H9 (cell line): ENCODE results near the gene PNMT. TPM values are rescaled to one million over a fixed set of nuclear protein-coding genes. Genes with fewer than 3 reads are reported as not detected.

Experiments
- DNase-seq: peaks from one replicate; pipeline ENCODE4 v3.0.0-alpha.2; 2017
- H2AFZ ChIP-seq: one replicate; pipeline ENCODE4 v1.6.1; 2013; ENCODE audit warnings: mild to moderate bottlenecking, low read length, control low read depth, moderate library complexity
- H2AK5ac ChIP-seq: 2 replicates; pipeline ENCODE4 v1.6.1; 2013; ENCODE audit warnings: low read length, control low read depth, mixed read lengths; ENCODE audit not compliant: insufficient read length
- H2BK120ac ChIP-seq: one replicate; pipeline ENCODE4 v1.6.1; 2013; ENCODE audit warnings: low read depth, mild to moderate bottlenecking, low read length, control low read depth, inconsistent platforms; ENCODE audit not compliant: poor library complexity, severe bottlenecking
- H2BK12ac ChIP-seq: 2 replicates; pipeline ENCODE4 v1.6.1; 2013; ENCODE audit warnings: low read length, control low read depth, mixed read lengths, low read depth; ENCODE audit not compliant: insufficient read length
- H2BK15ac ChIP-seq: 2 replicates; pipeline ENCODE4 v1.6.1; 2013; ENCODE audit warnings: low read depth, low read length, control low read depth
- H2BK20ac ChIP-seq: one replicate; pipeline ENCODE4 v1.6.1; 2013; ENCODE audit warnings: low read depth, mild to moderate bottlenecking, low read length, control low read depth, inconsistent platforms; ENCODE audit not compliant: poor library complexity, severe bottlenecking
- H2BK5ac ChIP-seq: 2 replicates; pipeline ENCODE4 v1.6.1; 2013; ENCODE audit warnings: low read length, control low read depth, mixed read lengths; ENCODE audit not compliant: insufficient read length
- H3K14ac ChIP-seq: 2 replicates; pipeline ENCODE4 v1.6.1; 2013; ENCODE audit warnings: low read length, control low read depth; ENCODE audit not compliant: insufficient read depth
- H3K18ac ChIP-seq: 2 replicates; pipeline ENCODE4 v1.6.1; 2013; ENCODE audit warnings: low read depth, mild to moderate bottlenecking, mixed read lengths, low read length, control low read depth; ENCODE audit not compliant: insufficient read length
- H3K23ac ChIP-seq: 2 replicates; pipeline ENCODE4 v1.6.1; 2013; ENCODE audit warnings: low read length, control low read depth, mixed read lengths, low read depth; ENCODE audit not compliant: insufficient read length
- H3K23me2 ChIP-seq: 2 replicates; pipeline ENCODE4 v1.6.1; 2013; ENCODE audit warnings: low read depth, mild to moderate bottlenecking, mixed read lengths, low read length, control low read depth; ENCODE audit not compliant: insufficient read length, poor library complexity, severe bottlenecking
- H3K27ac ChIP-seq: 2 replicates; pipeline ENCODE4 v1.5.1; 2013; ENCODE audit warnings: low read length, control low read depth, mixed read lengths, low read depth; ENCODE audit not compliant: insufficient read length
- H3K27me3 ChIP-seq: 2 replicates; pipeline ENCODE4 v1.6.1; 2013; ENCODE audit warnings: low read length, control low read depth, inconsistent platforms; ENCODE audit not compliant: insufficient read depth
- H3K4ac ChIP-seq: 2 replicates; pipeline ENCODE4 v1.6.1; 2013; ENCODE audit warnings: low read depth, mild to moderate bottlenecking, control low read depth, inconsistent platforms, low read length, moderate library complexity
- H3K4me1 ChIP-seq: 2 replicates; pipeline ENCODE4 v1.6.1; 2013; ENCODE audit warnings: low read length, control low read depth, inconsistent platforms; ENCODE audit not compliant: insufficient read depth
- H3K4me2 ChIP-seq: 2 replicates; pipeline ENCODE4 v1.6.1; 2013; ENCODE audit warnings: low read length, control low read depth, mixed read lengths; ENCODE audit not compliant: insufficient read length, insufficient read depth
- H3K56ac ChIP-seq: 2 replicates; pipeline ENCODE4 v1.6.1; 2013; ENCODE audit warnings: low read depth, mild to moderate bottlenecking, mixed read lengths, low read length, control low read depth; ENCODE audit not compliant: insufficient read length
- H3K79me1 ChIP-seq: 2 replicates; pipeline ENCODE4 v1.6.1; 2013; ENCODE audit warnings: low read depth, mild to moderate bottlenecking, moderate library complexity, low read length, control low read depth, inconsistent platforms; ENCODE audit not compliant: insufficient read depth, poor library complexity, severe bottlenecking
- H3K79me2 ChIP-seq: 2 replicates; pipeline ENCODE4 v1.6.1; 2013; ENCODE audit warnings: low read length, control low read depth, inconsistent platforms; ENCODE audit not compliant: insufficient read depth
- H3K9ac ChIP-seq: 2 replicates; pipeline ENCODE4 v1.6.1; 2013; ENCODE audit warnings: low read length, control low read depth, mixed read lengths; ENCODE audit not compliant: insufficient read length; ENCODE audit errors: extremely low read depth
- H3K9me3 ChIP-seq: one replicate; pipeline ENCODE4 v1.6.1; 2013; ENCODE audit warnings: low read depth, low read length, inconsistent platforms; ENCODE audit not compliant: control insufficient read depth
- H3T11ph ChIP-seq: one replicate; pipeline ENCODE4 v1.6.1; 2013; ENCODE audit warnings: mild to moderate bottlenecking, low read length, control low read depth, inconsistent platforms
- H4K20me1 ChIP-seq: one replicate; pipeline ENCODE4 v1.6.1; 2013; ENCODE audit not compliant: control insufficient read depth, insufficient read length, insufficient read depth
- H4K5ac ChIP-seq: 2 replicates; pipeline ENCODE4 v1.6.1; 2013; ENCODE audit warnings: low read depth, mild to moderate bottlenecking, mixed read lengths, low read length, control low read depth; ENCODE audit not compliant: insufficient read length
- H4K8ac ChIP-seq: replicated peaks from 2 replicates; pipeline ENCODE4 v1.6.1; 2013; ENCODE audit warnings: low read length, control low read depth, mixed read lengths, low read depth; ENCODE audit not compliant: insufficient read length
- H4K91ac ChIP-seq: 2 replicates; pipeline ENCODE4 v1.6.1; 2013; ENCODE audit warnings: low read depth, mild to moderate bottlenecking, moderate library complexity, mixed read lengths, low read length, control low read depth; ENCODE audit not compliant: insufficient read length
- H3K27ac Mint-ChIP-seq, 3 experiments: 2 replicates in 2 of 3; 3 replicates in 1 of 3; pipeline ENCODE4 v1.8.0; 2020 to 2021; ENCODE audit warnings: mixed read lengths in 3 of 3, mild to moderate bottlenecking in 1 of 3, moderate library complexity in 1 of 3
- H3K27me3 Mint-ChIP-seq: 2 replicates; pipeline ENCODE4 v1.8.0; 2021; ENCODE audit warnings: low read depth, mild to moderate bottlenecking, moderate library complexity, mixed read lengths
- H3K36me3 Mint-ChIP-seq, 3 experiments: 2 replicates in 2 of 3; 3 replicates in 1 of 3; pipeline ENCODE4 v1.8.0; 2020 to 2021; ENCODE audit warnings: low read depth in 3 of 3, mixed read lengths in 3 of 3; ENCODE audit not compliant: insufficient read depth in 1 of 3
- H3K4me1 Mint-ChIP-seq, 2 experiments: 2 replicates each; pipeline ENCODE4 v1.8.0; 2020; ENCODE audit warnings: mixed read lengths in 2 of 2
- H3K4me3 Mint-ChIP-seq, 2 experiments: 2 replicates in 1 of 2; 3 replicates in 1 of 2; pipeline ENCODE4 v1.8.0; 2020 to 2021; ENCODE audit warnings: mild to moderate bottlenecking in 2 of 2, mixed read lengths in 2 of 2, moderate library complexity in 1 of 2
- H3K9me3 Mint-ChIP-seq, 2 experiments: 2 replicates in 1 of 2; 3 replicates in 1 of 2; pipeline ENCODE4 v1.8.0; 2020; ENCODE audit warnings: mild to moderate bottlenecking in 2 of 2, mixed read lengths in 2 of 2, moderate library complexity in 1 of 2
- WGBS: extraction: QIAGEN DNeasy Blood & Tissue Kit; methylation state at CpG from one replicate; pipeline ENCODE4 v1.1.7; 2013; ENCODE audit warnings: missing lambda C conversion rate, low lambda C conversion rate, mixed read lengths; ENCODE audit not compliant: insufficient read length; ENCODE audit errors: extremely low coverage; 5-methylcytosine and 5-hydroxymethylcytosine counted together
- total RNA-seq: library from RNA; stranded (reverse); gene quantifications from 2 replicates; pipeline ENCODE4 v1.2.1, GENCODE V29; 2021
- TF ChIP-seq, protein P1 (sequence below): fragments of 200-600 bp; sonication (generic); conservative IDR thresholded peaks from 3 replicates; pipeline ENCODE4 v1.8.0; 2021; ENCODE audit warnings: antibody characterized with exemption, mild to moderate bottlenecking

PNMT gene
- total RNA-seq, 1 experiment from 2014 or later, result 2.1 TPM

DNA sequence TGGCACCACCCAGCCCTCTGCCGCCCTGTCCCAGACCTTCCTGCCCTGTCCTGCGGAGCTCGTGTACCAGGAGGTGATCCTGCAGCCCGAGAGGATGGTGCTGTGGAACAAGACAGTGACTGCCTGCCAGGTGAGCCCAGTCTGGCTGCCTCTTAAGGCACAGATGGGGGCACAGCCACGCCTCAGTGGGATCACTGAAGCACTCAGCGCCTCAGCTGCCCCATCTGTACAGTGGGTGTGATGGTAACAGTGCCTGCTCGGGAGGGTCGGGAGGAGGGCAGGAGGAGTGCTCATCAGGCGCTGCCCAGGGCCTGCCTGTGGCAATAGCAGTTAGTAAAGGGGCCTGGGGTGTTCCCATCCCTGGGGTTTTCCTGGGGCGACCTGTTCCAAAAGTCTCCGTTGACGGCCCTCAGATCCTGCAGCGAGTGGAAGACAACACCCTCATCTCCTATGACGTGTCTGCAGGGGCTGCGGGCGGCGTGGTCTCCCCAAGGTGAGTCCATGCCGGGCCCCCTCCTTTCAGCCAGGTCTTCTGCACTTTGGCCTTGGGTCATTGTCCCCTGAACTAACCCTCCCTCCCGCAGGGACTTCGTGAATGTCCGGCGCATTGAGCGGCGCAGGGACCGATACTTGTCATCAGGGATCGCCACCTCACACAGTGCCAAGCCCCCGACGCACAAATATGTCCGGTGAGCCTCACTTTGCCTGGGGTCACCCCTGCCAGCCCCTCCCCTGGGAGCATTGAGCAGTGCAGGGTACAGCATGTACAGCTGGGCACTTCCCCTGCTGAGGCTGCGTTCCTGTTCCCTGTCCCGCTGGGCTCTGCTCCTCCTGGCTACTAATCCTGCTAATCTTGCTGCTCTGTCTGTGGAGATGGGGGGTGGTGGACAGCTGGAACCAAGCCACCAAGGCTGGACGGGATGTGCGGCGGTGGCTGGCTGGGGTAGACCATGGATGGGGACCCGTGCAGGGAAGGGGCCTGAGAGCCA, 7.6 kb upstream of the PNMT start:
- peaks cover 17 to 46% of the 10 kb centered on the region in 2 experiments for H3K4me1 Mint-ChIP-seq
- no peaks in the 10 kb centered on the region for H3K9me3 Mint-ChIP-seq
- no peak overlapping the region for H2BK120ac ChIP-seq
- H3T11ph ChIP-seq, result no peak overlapping the region
- H3K27me3 Mint-ChIP-seq, result peaks cover 14% of the 10 kb centered on the region
- H3K9ac ChIP-seq, result no peak overlapping the region
- no peaks in the 10 kb centered on the region for H4K20me1 ChIP-seq
- no peak overlapping the region for H3K14ac ChIP-seq
- H3K4me2 ChIP-seq, result no peak overlapping the region
- no peaks in the 10 kb centered on the region for H3K9me3 ChIP-seq
- peaks cover 6 to 26% (median 11%) of the 10 kb centered on the region in 3 experiments; a peak in 6 of 7 replicates for H3K36me3 Mint-ChIP-seq
- no peak overlapping the region for H4K5ac ChIP-seq
- peak overlapping the region in 2 of 3 experiments; percentile 44 to 94; a peak in 4 of 7 replicates for H3K27ac Mint-ChIP-seq
- H4K8ac ChIP-seq, result no peak overlapping the region
- H3K27me3 ChIP-seq, result no peaks in the 10 kb centered on the region
- H2BK5ac ChIP-seq, result no peak overlapping the region
- no peak overlapping the region for H4K91ac ChIP-seq
- no peak overlapping the region for H3K4ac ChIP-seq
- H3K23ac ChIP-seq, result no peak overlapping the region
- TF ChIP-seq, protein P1, sequence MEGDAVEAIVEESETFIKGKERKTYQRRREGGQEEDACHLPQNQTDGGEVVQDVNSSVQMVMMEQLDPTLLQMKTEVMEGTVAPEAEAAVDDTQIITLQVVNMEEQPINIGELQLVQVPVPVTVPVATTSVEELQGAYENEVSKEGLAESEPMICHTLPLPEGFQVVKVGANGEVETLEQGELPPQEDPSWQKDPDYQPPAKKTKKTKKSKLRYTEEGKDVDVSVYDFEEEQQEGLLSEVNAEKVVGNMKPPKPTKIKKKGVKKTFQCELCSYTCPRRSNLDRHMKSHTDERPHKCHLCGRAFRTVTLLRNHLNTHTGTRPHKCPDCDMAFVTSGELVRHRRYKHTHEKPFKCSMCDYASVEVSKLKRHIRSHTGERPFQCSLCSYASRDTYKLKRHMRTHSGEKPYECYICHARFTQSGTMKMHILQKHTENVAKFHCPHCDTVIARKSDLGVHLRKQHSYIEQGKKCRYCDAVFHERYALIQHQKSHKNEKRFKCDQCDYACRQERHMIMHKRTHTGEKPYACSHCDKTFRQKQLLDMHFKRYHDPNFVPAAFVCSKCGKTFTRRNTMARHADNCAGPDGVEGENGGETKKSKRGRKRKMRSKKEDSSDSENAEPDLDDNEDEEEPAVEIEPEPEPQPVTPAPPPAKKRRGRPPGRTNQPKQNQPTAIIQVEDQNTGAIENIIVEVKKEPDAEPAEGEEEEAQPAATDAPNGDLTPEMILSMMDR, result no peak
- no peak overlapping the region for H2AK5ac ChIP-seq
- WGBS, result no CpG with 5 or more reads among the region's 35 CpGs
- no peaks in the 10 kb centered on the region for H3K23me2 ChIP-seq
- no peak overlapping the region for H3K18ac ChIP-seq
- H3K56ac ChIP-seq, result no peak overlapping the region
- peaks cover 3% of the 10 kb centered on the region; the same call in 1 of the 2 replicates for H3K4me1 ChIP-seq
- H2BK20ac ChIP-seq, result no peak overlapping the region
- H2AFZ ChIP-seq, result no peak overlapping the region
- H3K27ac ChIP-seq, result no peak overlapping the region
- H2BK15ac ChIP-seq, result no peak overlapping the region
- H2BK12ac ChIP-seq, result no peak overlapping the region
- peak overlapping the region in 1 of 2 experiments; percentile 56; a peak in 1 of 5 replicates for H3K4me3 Mint-ChIP-seq
- H3K79me1 ChIP-seq, result no peaks in the 10 kb centered on the region
- DNase-seq, result no peak
- H3K79me2 ChIP-seq, result no peaks in the 10 kb centered on the region
